Ramos (cell line): ENCODE measurements around the gene POLD2.
"Not testable (repeated sequence)": the region's sequence is repeated elsewhere in the genome, so short reads cannot be mapped to it uniquely, and the experiment has no call there.

Experiments used
- in situ Hi-C: fragments of 300-500 bp; cut with MboI; formaldehyde crosslinking; loops from one replicate; pipeline ENCODE4 v1.14.3; 2022; ENCODE audit warnings: low sequenced_read_pairs; ENCODE audit not compliant: unreplicated experiment

POLD2 gene

DNA sequence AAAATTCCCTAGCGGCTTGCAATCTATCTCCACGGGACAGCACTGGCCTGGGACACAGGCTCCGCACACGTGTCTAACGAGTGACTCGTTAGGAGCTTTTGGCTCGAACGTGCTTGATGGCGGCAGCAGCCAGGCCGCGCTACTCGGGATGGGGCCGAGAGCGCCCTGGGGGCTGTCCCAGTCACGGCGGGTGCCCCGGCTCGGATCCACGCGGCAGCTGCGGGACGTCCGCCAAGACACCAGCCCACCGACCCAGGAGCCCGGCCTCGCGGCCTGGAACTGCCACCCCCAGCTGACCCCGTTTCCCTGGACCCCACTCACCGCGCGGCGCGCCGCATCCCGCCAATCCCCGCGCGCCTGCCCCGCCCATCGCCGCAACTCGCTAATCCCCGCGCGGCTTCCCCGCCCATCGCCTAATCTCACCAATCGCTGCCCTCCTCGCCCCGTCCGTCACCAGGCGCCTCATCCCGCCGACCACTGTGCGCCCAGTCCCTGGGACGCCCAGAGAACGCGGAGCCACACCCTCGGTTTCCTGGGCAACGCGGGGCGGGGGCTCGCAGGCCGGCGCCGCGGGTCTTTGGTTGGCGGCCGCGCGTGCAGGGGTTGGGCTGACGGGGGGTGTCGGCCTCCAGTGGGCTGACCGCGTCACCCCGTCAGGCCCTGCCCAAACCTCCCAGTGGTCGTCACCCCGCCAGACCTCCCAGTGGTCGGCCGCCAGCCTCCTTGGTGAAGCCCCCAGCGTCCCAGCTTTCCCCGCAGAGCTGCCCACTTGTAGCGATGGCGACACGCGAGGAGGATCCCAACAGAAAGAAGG lies at the start of gene POLD2:
TSS of gene POLD2 (minus strand) at position 359 of the 814 bp plus-strand sequence. CDS start 1,495 bp downstream, outside the sequence.
- in situ Hi-C loops = no loop called here

- in situ Hi-C loops = no loop called here
Observed at GRCh38 chr7:44172803-44173424, 49.6 kb upstream of the POLD2 start.

DNA sequence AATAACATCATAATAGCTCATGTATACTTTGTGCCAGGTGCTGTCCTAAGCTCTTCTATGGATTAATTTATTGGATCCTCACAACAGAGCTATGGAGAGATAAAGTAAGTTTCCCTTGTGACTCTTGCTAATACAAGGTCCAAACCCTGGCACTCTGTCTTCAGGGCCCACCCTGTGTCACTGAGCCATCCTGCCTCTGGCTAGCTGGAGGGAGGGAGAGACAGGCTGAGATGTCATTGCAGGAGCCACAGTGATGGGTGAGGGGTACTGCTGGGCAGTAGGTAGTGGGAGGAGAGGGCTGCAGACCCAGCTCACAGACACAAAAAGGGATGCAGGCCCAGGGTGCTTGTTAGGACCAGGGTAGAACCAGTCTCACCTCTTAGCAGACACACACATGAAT lies 49.0 kb upstream of the POLD2 start:
- in situ Hi-C loops = no loop called here

- in situ Hi-C loops = not testable (repeated sequence)
Observed at GRCh38 chr7:44171901-44172300, 48.6 kb upstream of the POLD2 start.

DNA sequence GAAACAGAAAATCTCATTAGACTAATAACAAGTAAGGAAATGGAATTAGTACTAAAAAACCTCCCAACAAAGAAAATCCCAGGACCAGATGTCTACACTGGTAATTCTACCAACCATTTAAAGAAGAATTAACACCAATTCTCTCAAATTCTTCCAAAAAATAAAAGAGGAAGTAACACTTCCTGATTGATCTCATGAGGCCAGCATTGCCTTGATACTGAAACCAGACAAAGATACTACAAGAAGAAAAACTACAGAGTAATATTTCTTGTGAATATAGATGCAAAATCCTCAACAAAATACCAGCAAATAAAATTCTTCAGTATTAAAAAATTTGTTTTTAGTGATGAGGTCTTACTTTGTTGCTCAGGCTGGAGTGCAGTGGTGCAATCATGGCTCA lies 44.6 kb upstream of the POLD2 start:
- in situ Hi-C loops = no loop called here

DNA sequence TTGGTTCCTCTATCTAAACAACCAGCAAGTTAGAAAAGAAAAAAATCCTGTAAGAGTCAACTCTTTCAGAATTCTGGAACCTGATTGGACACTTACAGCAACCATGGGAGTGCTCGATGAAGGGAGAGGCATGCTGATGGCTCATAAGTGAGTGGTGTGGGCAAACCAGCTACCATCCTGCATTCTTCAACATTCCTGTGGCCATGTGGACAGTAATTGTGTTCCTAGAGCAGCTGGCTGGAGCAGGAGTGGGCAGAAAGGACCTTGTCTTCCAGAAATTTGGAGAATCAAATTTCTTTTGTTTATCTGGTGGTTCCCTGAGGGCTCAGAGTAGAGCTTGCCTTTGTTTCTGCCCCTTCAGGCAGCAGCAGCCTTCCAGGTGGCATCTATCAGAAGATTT lies 40.2 kb upstream of the POLD2 start:
- in situ Hi-C loops = no loop called here

DNA sequence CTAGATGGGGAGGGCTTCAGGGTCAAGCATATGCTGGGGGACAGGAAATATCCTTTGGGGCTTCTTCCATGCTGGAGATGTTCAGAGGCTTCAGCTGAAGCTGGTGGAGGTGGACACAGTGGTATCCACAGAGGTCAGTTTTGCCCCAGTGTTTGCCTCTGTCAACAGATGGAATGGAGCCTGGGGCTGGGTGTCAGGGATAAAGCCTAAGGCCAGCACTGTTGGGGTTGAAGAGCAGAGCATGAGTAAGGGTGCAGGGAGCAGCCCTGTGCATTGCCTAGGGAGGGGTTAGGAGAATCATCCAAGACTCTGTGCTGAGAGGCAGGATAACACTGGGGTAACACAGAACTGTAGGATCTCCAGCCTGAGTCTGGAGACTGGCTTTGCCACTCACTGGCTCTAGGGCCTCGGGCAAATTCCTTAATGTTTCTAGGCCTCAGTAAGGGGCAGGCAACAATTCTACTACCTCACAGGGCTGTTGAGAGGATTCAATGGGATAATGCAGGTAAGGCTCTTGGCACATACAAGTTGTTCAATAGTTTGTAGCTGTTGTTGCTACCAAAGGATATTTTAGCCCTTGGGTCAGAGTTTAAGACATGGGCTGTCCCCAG lies 39.5 kb upstream of the POLD2 start:
- in situ Hi-C loops = no loop called here

DNA sequence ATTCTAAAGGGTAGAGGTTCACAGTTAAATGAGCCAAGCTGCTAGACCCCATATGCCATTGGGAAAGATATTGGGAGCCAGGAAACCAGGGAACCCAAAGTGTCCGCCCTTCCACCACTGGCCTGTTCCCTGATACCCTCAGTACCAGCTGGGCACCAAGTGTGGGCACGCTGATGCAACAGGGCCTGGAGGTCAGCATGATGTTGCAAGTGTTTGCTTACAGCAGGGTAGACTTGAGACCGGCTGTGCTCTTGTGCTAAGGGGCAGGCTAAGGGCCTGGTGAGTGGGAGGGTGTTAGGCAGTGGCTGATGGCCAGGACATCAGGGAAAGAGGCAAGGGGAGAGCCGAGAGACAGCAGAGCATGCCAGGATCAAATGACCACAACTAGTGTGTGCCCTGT lies 38.8 kb upstream of the POLD2 start:
- in situ Hi-C loops = no loop called here

DNA sequence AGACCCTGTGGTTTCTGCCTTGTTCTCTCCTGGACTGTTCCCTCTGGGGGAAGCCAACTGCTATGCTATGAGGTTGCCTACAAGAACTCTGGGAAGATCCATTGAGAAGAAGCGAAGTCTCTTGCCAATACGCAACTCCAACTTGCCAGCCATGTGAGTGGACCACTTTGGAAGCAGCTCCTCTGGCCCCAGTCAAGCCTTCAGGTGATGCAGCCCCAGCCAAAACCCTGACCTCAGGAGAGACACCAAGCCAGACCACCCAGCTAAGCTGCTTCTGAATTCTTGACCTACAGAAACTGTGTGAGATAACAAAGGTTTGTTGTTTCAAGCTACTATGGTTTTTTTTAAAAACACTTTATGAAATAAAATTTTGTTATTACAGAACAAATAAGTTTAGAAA lies 38.0 kb upstream of the POLD2 start:
- in situ Hi-C loops = no loop called here

GRCh38 chr7:44159824-44160630 lies 36.7 kb upstream of the POLD2 start:
- in situ Hi-C loops = no loop called here

GRCh38 chr7:44158873-44159631 lies 35.7 kb upstream of the POLD2 start:
- in situ Hi-C loops = no loop called here

DNA sequence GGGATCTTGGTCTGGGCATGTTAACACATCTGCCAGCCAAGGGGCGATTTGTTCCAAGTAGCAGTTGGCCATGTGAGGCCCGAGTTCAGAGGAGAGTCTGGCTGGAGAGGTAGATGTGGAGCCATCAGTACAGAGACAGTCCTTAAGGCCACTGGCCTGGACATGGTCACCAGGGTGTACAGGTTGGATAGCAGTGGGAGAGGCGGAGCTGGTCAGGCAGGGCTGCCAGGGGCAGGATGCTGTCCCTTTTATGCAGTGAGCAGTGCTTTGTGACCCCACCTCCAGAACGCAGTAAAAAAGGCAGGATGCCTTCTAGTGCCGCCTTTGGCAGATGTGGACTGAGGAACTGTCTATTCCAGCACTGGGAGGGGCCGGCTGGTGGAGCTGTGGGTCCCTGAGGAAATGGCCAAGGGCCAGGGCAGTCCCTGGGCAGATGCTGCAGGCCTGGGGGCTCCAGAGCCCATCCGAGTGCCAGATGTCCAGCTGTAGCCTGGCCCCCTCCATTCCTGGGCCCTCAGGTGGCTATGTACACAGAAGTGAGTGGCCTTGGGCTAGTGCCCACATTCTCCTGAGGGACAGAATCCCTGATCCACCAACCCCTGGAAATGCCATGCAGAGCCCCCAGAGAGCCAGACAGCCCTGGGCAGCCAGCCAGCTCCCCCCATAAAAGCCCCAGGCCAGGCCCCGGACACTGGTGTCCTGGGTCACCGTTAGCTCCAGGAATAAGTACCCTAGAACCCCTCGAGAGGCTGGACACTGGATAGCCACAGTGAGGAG lies 34.9 kb upstream of the POLD2 start:
- in situ Hi-C loops = no loop called here

DNA sequence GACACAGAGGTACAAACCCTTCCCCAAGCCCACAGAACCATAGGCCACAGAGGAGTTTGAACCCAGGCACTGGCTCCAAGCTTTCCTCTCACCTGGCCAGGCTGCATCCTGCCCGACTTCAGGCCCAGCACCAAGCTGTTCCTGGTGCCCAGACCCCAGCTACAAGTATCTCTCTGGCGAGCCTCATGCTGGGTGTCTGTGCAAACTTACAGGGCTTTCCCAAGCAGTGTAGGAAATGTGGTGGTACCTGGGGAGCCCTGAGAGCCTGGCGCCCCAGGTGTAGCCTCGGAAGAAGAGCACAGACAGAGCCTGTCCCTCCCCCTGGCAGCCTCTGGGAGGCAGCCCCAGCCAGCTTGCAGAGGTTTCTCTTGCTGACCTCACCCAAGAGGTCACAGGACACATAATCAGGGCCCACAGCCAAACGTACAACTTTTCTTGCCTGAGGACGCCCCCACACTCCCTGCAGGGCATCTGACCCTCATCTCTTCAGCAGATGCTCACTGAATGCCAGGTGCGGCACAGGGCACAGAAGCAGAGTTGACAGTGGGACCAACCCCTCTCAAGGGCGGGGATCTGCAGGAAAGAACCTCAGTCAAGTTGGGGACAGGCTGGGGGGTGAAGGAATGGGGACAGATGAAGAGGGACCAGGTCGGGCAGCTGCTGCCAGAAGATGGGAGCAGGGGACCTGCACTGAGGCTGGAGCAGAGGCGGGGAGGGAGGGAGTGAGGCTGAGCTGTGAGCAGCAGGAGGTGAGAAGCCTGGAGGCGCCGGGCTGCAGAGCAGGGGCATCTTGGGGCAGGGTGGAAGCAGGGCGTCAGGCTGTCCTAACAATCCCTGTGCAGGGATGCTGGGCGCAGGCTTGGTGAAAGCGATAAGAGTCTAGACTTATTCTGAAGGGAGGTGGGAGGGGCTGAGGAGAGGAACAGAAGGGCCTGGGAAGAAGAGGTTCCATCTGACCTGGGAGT lies 34.0 kb upstream of the POLD2 start:
- in situ Hi-C loops = no loop called here

GRCh38 chr7:44156453-44157010 lies 33.2 kb upstream of the POLD2 start:
- in situ Hi-C loops = no loop called here

DNA sequence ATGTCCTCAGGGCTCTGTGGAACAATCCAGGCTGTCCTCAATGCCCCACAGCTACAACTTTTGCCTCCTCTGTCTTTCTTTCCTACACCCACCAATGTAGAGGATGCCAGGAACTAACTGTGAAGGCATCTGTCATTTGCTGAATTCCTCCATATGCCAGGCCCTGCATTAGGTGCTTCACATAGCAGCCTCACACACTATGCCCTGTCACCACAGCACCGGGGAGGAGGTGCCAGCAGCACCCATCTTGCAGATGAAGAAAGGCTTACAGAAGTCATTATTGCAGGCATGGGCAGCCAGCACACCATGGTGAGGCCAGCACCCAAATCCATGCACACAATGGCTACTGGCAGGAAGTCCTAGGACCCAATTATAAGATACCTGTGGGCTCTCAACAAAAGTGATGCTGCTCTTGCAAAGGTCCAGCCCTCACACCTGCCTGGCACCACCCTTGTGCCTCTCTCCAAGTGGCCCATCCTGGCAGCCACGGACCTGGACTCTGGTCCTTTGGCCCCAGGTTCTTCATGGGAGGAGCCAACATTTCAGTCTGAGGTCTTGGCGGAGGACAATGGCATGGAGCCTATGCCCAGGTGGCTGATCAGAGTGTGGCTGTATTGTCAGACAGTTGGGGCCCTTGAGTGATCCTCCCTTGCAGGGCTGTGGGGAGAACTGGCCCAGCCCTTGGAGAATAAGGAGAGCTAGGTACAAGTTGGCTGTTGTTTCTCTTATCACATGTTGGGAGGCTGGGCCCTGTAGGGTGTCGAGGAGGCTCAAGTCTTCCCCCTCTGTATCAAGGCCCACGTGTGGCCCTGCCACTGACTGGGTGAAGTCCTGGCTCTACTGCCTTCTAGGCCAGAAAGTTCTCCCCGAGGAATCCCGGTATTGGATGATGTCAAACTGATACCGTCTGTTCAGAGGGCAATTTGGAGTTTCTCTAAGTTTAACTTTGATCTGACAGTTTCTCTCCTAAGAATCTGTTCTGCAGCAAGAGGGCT lies 32.1 kb upstream of the POLD2 start:
- in situ Hi-C loops = no loop called here

DNA sequence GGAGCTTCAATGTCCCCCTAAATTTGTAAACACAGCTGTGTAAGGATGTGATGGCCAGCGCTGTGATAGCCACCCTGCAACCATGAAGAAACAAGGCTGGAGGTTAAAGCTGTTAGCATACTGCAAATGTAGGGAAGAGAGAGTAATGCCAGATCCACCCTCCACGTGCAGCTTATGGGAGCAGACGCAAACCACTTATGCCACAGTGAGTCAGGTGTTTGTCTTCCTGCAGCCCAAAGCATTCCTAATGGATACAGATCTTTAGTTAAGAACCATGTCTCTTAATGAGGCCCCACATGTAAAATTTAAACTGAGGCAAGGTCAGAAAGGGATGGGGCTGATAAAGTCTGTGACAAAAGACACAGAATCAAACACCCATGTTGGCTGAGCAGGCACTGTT lies 31.4 kb upstream of the POLD2 start:
- in situ Hi-C loops = no loop called here

- in situ Hi-C loops = no loop called here
Observed at GRCh38 chr7:44153948-44154335, 30.6 kb upstream of the POLD2 start.
